Activated CD4-positive, alpha-beta T cell treated with anti-CD3 and anti-CD28 coated beads, Interleukin-2, amount 50 U/mL, for 16 hours (primary cell): ENCODE measurements around the gene RIOX2.

Source experiments
- DNase-seq: peaks from one replicate; pipeline ENCODE4 v3.0.0-alpha.2; 2020

Gene RIOX2

DNA sequence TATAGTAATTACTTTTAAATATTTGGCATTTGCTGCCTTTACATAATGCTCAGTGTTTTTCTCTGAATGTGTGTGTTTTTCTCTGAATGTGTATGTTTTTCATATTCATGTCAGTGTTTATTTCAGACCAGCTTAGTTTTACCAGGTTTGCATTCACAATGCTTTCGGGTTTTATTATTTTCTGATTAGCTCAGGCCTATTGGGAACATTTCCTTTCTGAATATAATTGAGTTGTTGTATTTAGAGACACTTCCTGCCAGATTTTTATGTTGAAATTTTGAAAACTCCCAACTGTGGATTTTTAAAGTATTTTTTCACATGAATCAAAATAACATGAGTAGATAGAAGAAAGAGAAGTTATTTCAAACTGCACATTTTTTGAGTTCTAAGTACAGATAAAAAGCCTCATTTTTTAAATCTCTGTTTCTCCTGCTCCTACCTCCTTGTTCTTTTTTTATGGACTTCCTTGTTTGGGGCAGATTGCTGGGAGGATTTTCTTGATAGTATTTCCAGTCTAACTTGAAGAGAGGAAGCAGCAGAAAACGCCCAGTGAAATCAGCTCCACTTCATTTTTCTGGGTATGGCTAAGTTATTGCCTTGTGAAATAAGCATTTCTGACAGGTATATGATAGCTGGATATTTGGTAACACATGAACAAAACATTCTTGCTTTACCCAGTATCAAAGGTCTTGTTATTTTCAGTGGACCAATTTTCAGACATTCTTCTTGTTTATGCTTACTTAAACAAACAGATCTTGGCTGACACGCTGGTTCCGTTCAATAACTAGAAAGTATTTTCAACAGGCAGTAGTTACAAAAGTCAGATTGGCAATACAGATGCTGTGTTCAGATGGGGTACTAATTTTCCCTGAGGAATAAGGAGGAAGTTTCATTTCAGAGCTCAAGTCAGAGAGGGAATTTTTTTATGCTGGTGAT is 70.7 kb downstream of the RIOX2 start:
- no peak for DNase-seq

GRCh38 chr3:97899331-97899730 is 72.9 kb downstream of the RIOX2 start:
- no peak for DNase-seq

- no peak for DNase-seq
Observed at GRCh38 chr3:97896547-97896946, 75.7 kb downstream of the RIOX2 start.

GRCh38 chr3:97896129-97896528 is 76.1 kb downstream of the RIOX2 start:
- DNase-seq: no peak

DNA sequence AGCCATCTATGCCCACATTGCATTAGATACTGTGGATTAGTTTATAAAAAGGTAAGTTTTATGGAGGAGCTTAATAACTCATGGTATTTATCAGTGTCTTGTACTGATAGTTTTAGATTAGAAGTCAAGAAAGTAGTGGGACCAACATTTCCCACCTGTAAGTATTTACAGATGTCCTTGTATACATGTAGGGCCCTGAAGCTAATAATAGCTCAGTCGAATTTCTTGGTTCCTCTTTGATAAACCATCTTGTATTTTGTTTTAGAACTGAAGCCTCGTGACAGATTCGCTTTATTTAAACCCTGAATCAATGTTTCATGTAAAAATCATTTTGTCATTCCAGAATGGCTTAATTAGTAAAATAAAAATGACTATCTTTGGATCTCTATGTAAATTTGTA is 77.0 kb downstream of the RIOX2 start:
- no peak for DNase-seq

DNA sequence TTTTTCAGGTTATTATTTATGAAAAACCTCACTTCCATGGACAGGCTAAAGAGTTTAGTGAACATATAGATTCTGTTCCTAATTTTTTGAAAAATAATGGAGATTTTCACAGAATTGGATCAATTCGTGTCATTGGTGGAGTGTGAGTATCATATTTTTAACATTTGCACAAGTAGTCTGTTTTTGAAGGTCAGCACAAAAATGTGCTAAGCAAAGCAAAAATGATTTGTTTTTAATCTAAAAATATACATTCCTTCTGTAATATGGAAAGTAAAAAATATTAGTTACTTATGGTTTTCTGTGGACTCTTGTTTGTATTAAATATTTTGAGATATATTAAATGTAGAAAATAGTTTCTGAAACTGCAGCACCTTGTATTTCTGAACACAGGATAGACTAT is 79.4 kb downstream of the RIOX2 start:
- no peak for DNase-seq
